ELF-1 (cell line): ENCODE data around the gene HOXD11.
A peak's percentile ranks its signal among the peaks of the same experiment; 100 is the strongest.

Experiments
- DNase-seq: peaks from one replicate; pipeline ENCODE4 v3.0.0-alpha.2; 2016; ENCODE audit warnings: low read depth, low spot score

The HOXD11 gene

GRCh38 chr2:176105078-176105729 lies 1.9 kb upstream of the HOXD11 start:
- DNase-seq, result no peak

- DNase-seq, result no peak
Measured at GRCh38 chr2:176105730-176106580, 1.1 kb upstream of the HOXD11 start.

- no peak for DNase-seq
Measured at GRCh38 chr2:176107731-176108181, 676 bp downstream of the HOXD11 start.

GRCh38 chr2:176109192-176109901 lies 2.3 kb downstream of the HOXD11 start:
- no peak for DNase-seq

- peak; percentile 25 for DNase-seq
Measured at GRCh38 chr2:176109946-176110345, 2.9 kb downstream of the HOXD11 start.

GRCh38 chr2:176110415-176111308 lies 3.6 kb downstream of the HOXD11 start:
- DNase-seq, result no peak

GRCh38 chr2:176111309-176111663 lies 4.2 kb downstream of the HOXD11 start:
- peak; percentile 86 for DNase-seq

- peak; percentile 28 for DNase-seq
Measured at GRCh38 chr2:176111846-176112374, 4.8 kb downstream of the HOXD11 start.

GRCh38 chr2:176112375-176113302 lies 5.6 kb downstream of the HOXD11 start:
- DNase-seq, result no peak

GRCh38 chr2:176114120-176114929 lies 7.2 kb downstream of the HOXD11 start:
- peak; percentile 39 for DNase-seq

GRCh38 chr2:176114930-176115625 lies 8.0 kb downstream of the HOXD11 start:
- DNase-seq, result no peak

GRCh38 chr2:176115883-176116813 lies 9.1 kb downstream of the HOXD11 start, which contains the start of gene HOXD10:
TSS of gene HOXD10 (plus strand) at chr2:176116778. CDS start at chr2:176116834, 56 bp downstream.
- peak; percentile 85 for DNase-seq

- no peak for DNase-seq
Measured at GRCh38 chr2:176117162-176117822, 10.2 kb downstream of the HOXD11 start.

- no peak for DNase-seq
Measured at GRCh38 chr2:176117823-176118371, 10.8 kb downstream of the HOXD11 start.

- no peak for DNase-seq
Measured at GRCh38 chr2:176118601-176119339, 11.7 kb downstream of the HOXD11 start.
